Urothelium cell line (cell line): ENCODE data around the gene TMEM240.
"Not testable (repeated sequence)": the region's sequence is repeated elsewhere in the genome, so short reads cannot be mapped to it uniquely, and the experiment has no call there.

Experiments used
- DNase-seq: peaks from one replicate; pipeline ENCODE4 v3.0.0; 2011; ENCODE audit warnings: low spot score, mixed read lengths
- FAIRE-seq: peaks from 2 replicates; lab custom pipeline; 2011; peaks lifted over from hg19 to GRCh38; lab: Jason Lieb, UNC

Gene TMEM240

GRCh38 chr1:1505801-1506200 is 34.6 kb downstream of the TMEM240 start:
- not testable (repeated sequence) for FAIRE-seq, DNase-seq

GRCh38 chr1:1505366-1505798 is 35.0 kb downstream of the TMEM240 start:
- DNase-seq, FAIRE-seq: not testable (repeated sequence)

- not testable (repeated sequence) for FAIRE-seq, DNase-seq
Observed at GRCh38 chr1:1504777-1505365, 35.6 kb downstream of the TMEM240 start.

GRCh38 chr1:1495461-1495975 is 44.9 kb downstream of the TMEM240 start:
- FAIRE-seq: not testable (repeated sequence)

GRCh38 chr1:1494311-1494710 is 46.1 kb downstream of the TMEM240 start:
- not testable (repeated sequence) for FAIRE-seq

More at GRCh38 chr1:1495461-1495975, 44.9 kb downstream of the TMEM240 start:
- not testable (repeated sequence) for DNase-seq

GRCh38 chr1:1491601-1492000 is 48.8 kb downstream of the TMEM240 start:
- no peak for FAIRE-seq
- no peak for DNase-seq

More at GRCh38 chr1:1494311-1494710, 46.1 kb downstream of the TMEM240 start:
- not testable (repeated sequence) for DNase-seq

GRCh38 chr1:1490633-1491230 is 49.7 kb downstream of the TMEM240 start:
- FAIRE-seq (no peak), DNase-seq (no peak)

- FAIRE-seq (no peak), DNase-seq (no peak)
Observed at GRCh38 chr1:1489861-1490260, 50.6 kb downstream of the TMEM240 start.

GRCh38 chr1:1489231-1489630 is 51.2 kb downstream of the TMEM240 start:
- DNase-seq: no peak
- no peak for FAIRE-seq

GRCh38 chr1:1487701-1488100 is 52.7 kb downstream of the TMEM240 start:
- DNase-seq: no peak
- FAIRE-seq: no peak

GRCh38 chr1:1485755-1486317 is 54.6 kb downstream of the TMEM240 start:
- FAIRE-seq, DNase-seq: not testable (repeated sequence)

GRCh38 chr1:1484976-1485750 is 55.3 kb downstream of the TMEM240 start:
- not testable (repeated sequence) for FAIRE-seq, DNase-seq
